Measurements from ENCODE around the gene ROMO1. TPM values are rescaled to one million over a fixed set of nuclear protein-coding genes. Genes with fewer than 3 reads are reported as not detected.

ROMO1 gene
- total RNA-seq, 3 donors from 2014 or later (not counting 1 experiment from before 2014, with no cell fraction given) = 38.3 to 49.7 (median 40.5) TPM

DNA sequence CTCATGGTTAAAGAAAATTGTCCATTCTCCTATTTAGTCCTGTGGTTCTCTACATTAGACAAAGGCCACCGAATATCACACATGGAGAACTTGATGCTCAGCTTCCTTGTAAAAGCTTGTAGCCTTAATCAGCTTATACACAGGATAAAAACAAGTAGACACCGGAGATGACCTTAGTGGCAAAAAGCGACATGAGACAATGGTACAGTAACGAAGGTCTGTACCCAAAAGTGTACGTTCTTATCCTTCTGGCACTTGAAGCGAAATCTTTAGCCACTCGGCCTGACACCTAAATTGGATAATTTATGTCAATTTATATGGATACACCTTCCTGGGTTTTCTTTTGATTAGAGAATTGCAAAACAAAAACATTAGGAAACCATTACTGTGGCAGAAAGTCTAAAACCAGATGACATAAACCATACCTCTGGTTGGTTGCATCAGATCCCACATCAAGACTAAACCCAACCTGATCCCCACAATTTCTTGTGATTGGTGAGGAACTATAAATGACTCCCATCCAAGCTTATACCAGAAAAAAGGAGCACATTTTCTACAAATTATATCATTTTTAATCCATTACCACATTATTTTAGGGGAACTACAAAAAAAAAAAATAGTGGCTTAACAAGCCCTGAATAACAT is 36.7 kb downstream of the ROMO1 start:
- WGBS (ENCODE audit: insufficient coverage) = 69% methylated on average over 7 of the region's 7 CpGs
- DNase-seq = no peak
- peaks cover 43% of the 10 kb centered on the region for H3K4me1 ChIP-seq (ENCODE audit: control insufficient read depth, insufficient read depth, low read length)
- H3K27me3 ChIP-seq (ENCODE audit: control insufficient read depth, insufficient read depth, low read length) = no peaks in the 10 kb centered on the region
- Mint-ChIP-seq H3K4me1 (peaks cover 63 to 65% of the 10 kb centered on the region in 2 donors), H3K27me3 (ENCODE audit: low read depth in 2 of 2) (no peaks in the 10 kb centered on the region), H3K4me3 (peak overlapping the region; percentile 59), H3K9me3 (no peaks in the 10 kb centered on the region), H3K27ac (peak overlapping the region; percentile 65 to 79), H3K36me3 (peaks cover 44% of the 10 kb centered on the region)
- intact Hi-C loops (cut with micrococcal nuclease) = no loop called here
- H3K4me3 ChIP-seq (ENCODE audit: low read length) = no peak overlapping the region
- peaks cover 92% of the 10 kb centered on the region for H3K36me3 ChIP-seq (ENCODE audit: control insufficient read depth, insufficient read depth, low read length)
- no peak for ATAC-seq
- no peaks in the 10 kb centered on the region for H3K9me3 ChIP-seq (ENCODE audit: control insufficient read depth, insufficient read depth, low read length)
- no peak overlapping the region for H3K27ac ChIP-seq (ENCODE audit: low read length)
- TF ChIP-seq, protein P1, sequence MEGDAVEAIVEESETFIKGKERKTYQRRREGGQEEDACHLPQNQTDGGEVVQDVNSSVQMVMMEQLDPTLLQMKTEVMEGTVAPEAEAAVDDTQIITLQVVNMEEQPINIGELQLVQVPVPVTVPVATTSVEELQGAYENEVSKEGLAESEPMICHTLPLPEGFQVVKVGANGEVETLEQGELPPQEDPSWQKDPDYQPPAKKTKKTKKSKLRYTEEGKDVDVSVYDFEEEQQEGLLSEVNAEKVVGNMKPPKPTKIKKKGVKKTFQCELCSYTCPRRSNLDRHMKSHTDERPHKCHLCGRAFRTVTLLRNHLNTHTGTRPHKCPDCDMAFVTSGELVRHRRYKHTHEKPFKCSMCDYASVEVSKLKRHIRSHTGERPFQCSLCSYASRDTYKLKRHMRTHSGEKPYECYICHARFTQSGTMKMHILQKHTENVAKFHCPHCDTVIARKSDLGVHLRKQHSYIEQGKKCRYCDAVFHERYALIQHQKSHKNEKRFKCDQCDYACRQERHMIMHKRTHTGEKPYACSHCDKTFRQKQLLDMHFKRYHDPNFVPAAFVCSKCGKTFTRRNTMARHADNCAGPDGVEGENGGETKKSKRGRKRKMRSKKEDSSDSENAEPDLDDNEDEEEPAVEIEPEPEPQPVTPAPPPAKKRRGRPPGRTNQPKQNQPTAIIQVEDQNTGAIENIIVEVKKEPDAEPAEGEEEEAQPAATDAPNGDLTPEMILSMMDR (IDR thresholded peaks at IDR 0.05) = no peak

DNA sequence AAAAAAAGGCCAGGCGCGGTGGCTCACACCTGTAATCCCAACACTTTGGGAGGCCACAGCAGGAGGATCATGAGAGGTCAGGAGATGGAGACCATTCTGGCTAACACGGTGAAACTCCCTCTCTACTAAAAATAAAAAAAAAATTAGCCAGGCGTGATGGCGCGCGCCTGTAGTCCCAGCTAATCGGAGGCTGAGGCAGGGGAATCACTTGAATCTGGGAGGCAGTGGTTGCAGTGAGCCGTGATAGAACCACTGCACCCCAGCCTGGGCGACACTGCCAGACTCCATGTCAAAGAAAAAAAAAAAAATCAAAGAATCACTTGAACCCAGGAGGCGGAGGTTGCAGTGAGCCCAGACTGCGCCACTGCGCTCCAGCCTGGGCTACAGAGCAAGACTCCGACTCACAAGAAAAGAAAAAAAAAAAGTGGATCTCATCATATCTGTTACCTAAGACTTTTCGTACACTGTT is 38.7 kb downstream of the ROMO1 start:
- H3K27me3 Mint-ChIP-seq (ENCODE audit: low read depth in 2 of 2) = no peaks in the 10 kb centered on the region
- no peak overlapping the region for H3K4me3 ChIP-seq (ENCODE audit: low read length)
- H3K27me3 ChIP-seq (ENCODE audit: control insufficient read depth, insufficient read depth, low read length) = no peaks in the 10 kb centered on the region
- H3K9me3 ChIP-seq (ENCODE audit: control insufficient read depth, insufficient read depth, low read length) = no peaks in the 10 kb centered on the region
- H3K4me3 Mint-ChIP-seq = peak overlapping the region; percentile 78
- H3K27ac ChIP-seq (ENCODE audit: low read length) = peak overlapping the region; percentile 30
- 90% methylated on average over 13 of the region's 15 CpGs for WGBS (ENCODE audit: insufficient coverage)
- H3K4me1 Mint-ChIP-seq = peaks cover 70% of the 10 kb centered on the region in 2 donors
- intact Hi-C loops (cut with micrococcal nuclease) = loop anchor here (2.0 kb wide), 1 partner anchor 15 kb away; no protein-coding TSS in a partner anchor
- TF ChIP-seq, protein P1 (IDR thresholded peaks at IDR 0.05) = no peak
- peaks cover 36% of the 10 kb centered on the region for H3K4me1 ChIP-seq (ENCODE audit: control insufficient read depth, insufficient read depth, low read length)
- no peaks in the 10 kb centered on the region for H3K9me3 Mint-ChIP-seq
- peaks cover 72% of the 10 kb centered on the region for H3K36me3 ChIP-seq (ENCODE audit: control insufficient read depth, insufficient read depth, low read length)
- peak overlapping the region; percentile 87 to 99 for H3K27ac Mint-ChIP-seq
- DNase-seq = no peak
- ATAC-seq = no peak
- peaks cover 44% of the 10 kb centered on the region for H3K36me3 Mint-ChIP-seq

DNA sequence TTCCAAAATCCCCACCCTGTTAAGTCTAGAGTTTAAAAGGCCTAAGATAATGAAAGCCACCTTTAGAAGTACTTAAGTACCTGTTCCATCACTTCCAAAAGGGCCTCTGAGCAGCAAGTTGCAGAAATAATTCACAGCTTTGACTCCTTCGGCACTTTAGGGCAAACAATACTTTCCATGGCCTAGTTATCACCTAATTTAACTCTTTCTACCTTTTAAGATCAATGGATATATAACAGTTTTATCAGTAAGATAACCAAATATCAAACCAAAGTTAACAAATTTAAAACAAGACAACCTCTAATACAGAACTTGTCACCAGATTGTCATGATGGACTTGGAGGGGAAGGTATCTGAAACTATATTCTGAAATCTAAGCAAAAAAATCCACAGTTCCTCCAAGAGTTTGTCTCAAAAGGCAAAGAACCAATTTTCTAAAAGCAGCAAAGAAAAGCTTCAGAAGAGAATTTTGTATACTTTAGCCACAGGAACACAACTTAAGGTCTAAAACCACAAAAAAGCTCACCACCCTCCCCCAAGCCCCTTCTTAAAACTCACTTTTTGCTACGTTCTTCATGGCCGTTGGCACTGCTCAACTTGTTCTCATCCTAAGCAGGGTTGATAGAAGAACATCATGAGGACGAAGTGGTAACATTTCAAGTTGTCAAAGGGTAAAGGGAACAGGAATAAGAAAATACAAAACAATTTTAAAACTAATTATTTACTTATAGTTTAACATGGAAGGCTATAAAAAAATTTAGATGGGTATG is 39.4 kb downstream of the ROMO1 start:
- ATAC-seq (no peak), DNase-seq (no peak)
- Histone ChIP-seq H3K27ac (ENCODE audit: low read length) (peak overlapping the region; percentile 30), H3K9me3 (ENCODE audit: control insufficient read depth, insufficient read depth, low read length) (no peaks in the 10 kb centered on the region), H3K27me3 (ENCODE audit: control insufficient read depth, insufficient read depth, low read length) (no peaks in the 10 kb centered on the region), H3K36me3 (ENCODE audit: control insufficient read depth, insufficient read depth, low read length) (peaks cover 65% of the 10 kb centered on the region), H3K4me1 (ENCODE audit: control insufficient read depth, insufficient read depth, low read length) (peaks cover 38% of the 10 kb centered on the region), H3K4me3 (ENCODE audit: low read length) (no peak overlapping the region)
- no peaks in the 10 kb centered on the region for H3K9me3 Mint-ChIP-seq
- intact Hi-C loops (cut with micrococcal nuclease) = loop anchor here (2.0 kb wide), 1 partner anchor 16 kb away; no protein-coding TSS in a partner anchor
- no peaks in the 10 kb centered on the region for H3K27me3 Mint-ChIP-seq (ENCODE audit: low read depth in 2 of 2)
- WGBS (ENCODE audit: insufficient coverage) = 46% methylated on average over 3 of the region's 4 CpGs
- TF ChIP-seq, protein P1 (IDR thresholded peaks at IDR 0.05) = no peak
- H3K27ac Mint-ChIP-seq = peak overlapping the region; percentile 87 to 99
- peak overlapping the region; percentile 78 for H3K4me3 Mint-ChIP-seq
- H3K36me3 Mint-ChIP-seq = peaks cover 40% of the 10 kb centered on the region
- H3K4me1 Mint-ChIP-seq = peaks cover 70% of the 10 kb centered on the region in 2 donors
